ENCODE results near the gene RRAS2.

DNA sequence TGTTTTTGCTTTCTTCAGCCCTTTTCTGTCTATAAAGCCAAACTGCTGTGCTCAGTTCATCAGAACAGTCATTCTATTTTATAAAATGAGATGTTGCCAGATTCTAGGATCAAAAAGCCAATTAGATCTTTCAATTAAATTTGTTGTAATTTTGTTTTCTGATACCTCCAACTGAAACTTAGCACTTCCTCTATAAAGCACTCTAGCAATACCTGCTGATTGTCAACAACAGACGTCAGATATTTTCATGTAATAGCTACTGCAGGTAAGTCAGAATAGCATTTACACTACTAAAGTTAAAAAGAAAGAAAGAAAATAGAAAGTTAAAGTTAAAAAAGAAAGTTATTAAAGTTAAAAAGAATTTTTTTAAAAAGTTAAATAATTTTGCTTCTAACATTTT, 19.6 kb downstream of the RRAS2 start:
- TF ChIP-seq POLR2AphosphoS5 (IDR thresholded peaks at IDR 0.05; ENCODE audit: low read length) (no peak), MYC (IDR thresholded peaks at IDR 0.05; ENCODE audit: insufficient read depth, insufficient read length, insufficient replicate concordance, low read length, severe bottlenecking) (no peak)
- TF ChIP-seq, protein P1, sequence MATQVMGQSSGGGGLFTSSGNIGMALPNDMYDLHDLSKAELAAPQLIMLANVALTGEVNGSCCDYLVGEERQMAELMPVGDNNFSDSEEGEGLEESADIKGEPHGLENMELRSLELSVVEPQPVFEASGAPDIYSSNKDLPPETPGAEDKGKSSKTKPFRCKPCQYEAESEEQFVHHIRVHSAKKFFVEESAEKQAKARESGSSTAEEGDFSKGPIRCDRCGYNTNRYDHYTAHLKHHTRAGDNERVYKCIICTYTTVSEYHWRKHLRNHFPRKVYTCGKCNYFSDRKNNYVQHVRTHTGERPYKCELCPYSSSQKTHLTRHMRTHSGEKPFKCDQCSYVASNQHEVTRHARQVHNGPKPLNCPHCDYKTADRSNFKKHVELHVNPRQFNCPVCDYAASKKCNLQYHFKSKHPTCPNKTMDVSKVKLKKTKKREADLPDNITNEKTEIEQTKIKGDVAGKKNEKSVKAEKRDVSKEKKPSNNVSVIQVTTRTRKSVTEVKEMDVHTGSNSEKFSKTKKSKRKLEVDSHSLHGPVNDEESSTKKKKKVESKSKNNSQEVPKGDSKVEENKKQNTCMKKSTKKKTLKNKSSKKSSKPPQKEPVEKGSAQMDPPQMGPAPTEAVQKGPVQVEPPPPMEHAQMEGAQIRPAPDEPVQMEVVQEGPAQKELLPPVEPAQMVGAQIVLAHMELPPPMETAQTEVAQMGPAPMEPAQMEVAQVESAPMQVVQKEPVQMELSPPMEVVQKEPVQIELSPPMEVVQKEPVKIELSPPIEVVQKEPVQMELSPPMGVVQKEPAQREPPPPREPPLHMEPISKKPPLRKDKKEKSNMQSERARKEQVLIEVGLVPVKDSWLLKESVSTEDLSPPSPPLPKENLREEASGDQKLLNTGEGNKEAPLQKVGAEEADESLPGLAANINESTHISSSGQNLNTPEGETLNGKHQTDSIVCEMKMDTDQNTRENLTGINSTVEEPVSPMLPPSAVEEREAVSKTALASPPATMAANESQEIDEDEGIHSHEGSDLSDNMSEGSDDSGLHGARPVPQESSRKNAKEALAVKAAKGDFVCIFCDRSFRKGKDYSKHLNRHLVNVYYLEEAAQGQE (IDR thresholded peaks at IDR 0.05; ENCODE audit: low read depth, low read length), result no peak
